Endodermal cell (in vitro differentiated cells): ENCODE results near the gene PTPRM. TPM values are rescaled to one million over a fixed set of nuclear protein-coding genes. Genes with fewer than 3 reads are reported as not detected.

Experiments used
- DNase-seq: peaks from one replicate; pipeline ENCODE4 v3.0.0-alpha.2; 2017
- H3K27ac ChIP-seq: 2 replicates; pipeline ENCODE4 v1.5.1; 2013; ENCODE audit warnings: mild to moderate bottlenecking, low read depth, low read length, moderate library complexity
- H3K27me3 ChIP-seq: 2 replicates; pipeline ENCODE4 v1.6.1; 2013; ENCODE audit warnings: mild to moderate bottlenecking, low read length, moderate library complexity; ENCODE audit not compliant: insufficient read depth, control insufficient read depth, poor library complexity, severe bottlenecking
- H3K36me3 ChIP-seq: 2 replicates; pipeline ENCODE4 v1.7.0; 2013; ENCODE audit warnings: mild to moderate bottlenecking, low read length, moderate library complexity; ENCODE audit not compliant: control insufficient read depth, insufficient read depth
- H3K4me1 ChIP-seq: one replicate; pipeline ENCODE4 v1.7.0; 2013; ENCODE audit warnings: low read length; ENCODE audit not compliant: control insufficient read depth, insufficient read depth
- H3K4me3 ChIP-seq: 2 replicates; pipeline ENCODE4 v1.5.1; 2013; ENCODE audit warnings: mild to moderate bottlenecking, low read length, moderate library complexity
- H3K9ac ChIP-seq: 2 replicates; pipeline ENCODE4 v1.6.1; 2013; ENCODE audit warnings: mild to moderate bottlenecking, low read length, moderate library complexity; ENCODE audit not compliant: poor library complexity, severe bottlenecking; ENCODE audit errors: extremely low read depth
- H3K9me3 ChIP-seq: 2 replicates; pipeline ENCODE4 v1.6.1; 2013; ENCODE audit warnings: mild to moderate bottlenecking, low read length, moderate library complexity; ENCODE audit not compliant: control insufficient read depth
- H3K27ac Mint-ChIP-seq: 2 replicates; pipeline ENCODE4 v1.8.0; 2020; ENCODE audit warnings: mixed read lengths
- H3K27me3 Mint-ChIP-seq: 2 replicates; pipeline ENCODE4 v1.8.0; 2021; ENCODE audit warnings: mild to moderate bottlenecking, mixed read lengths; ENCODE audit not compliant: insufficient read depth
- H3K36me3 Mint-ChIP-seq: 2 replicates; pipeline ENCODE4 v1.8.0; 2020; ENCODE audit warnings: low read depth, mixed read lengths
- H3K4me1 Mint-ChIP-seq: 2 replicates; pipeline ENCODE4 v1.8.0; 2020; ENCODE audit warnings: mixed read lengths
- H3K4me3 Mint-ChIP-seq: 2 replicates; pipeline ENCODE4 v1.8.0; 2020; ENCODE audit warnings: mild to moderate bottlenecking, moderate library complexity, mixed read lengths
- H3K9me3 Mint-ChIP-seq: 2 replicates; pipeline ENCODE4 v1.8.0; 2020; ENCODE audit warnings: mild to moderate bottlenecking, mixed read lengths
- CTCF ChIP-seq: fragments of 200-600 bp; sonication (generic); conservative IDR thresholded peaks from 2 replicates; pipeline ENCODE4 v1.5.0; 2021; ENCODE audit warnings: antibody characterized with exemption, mild to moderate bottlenecking
- WGBS, 2 experiments: methylation state at CpG; one replicate each; pipeline versions ENCODE4 v1.1.5 to v1.1.7; 2013; ENCODE audit warnings: missing lambda C conversion rate in 2 of 2, mixed read lengths in 1 of 2; ENCODE audit not compliant: insufficient coverage in 1 of 2, insufficient read length in 1 of 2; 5-methylcytosine and 5-hydroxymethylcytosine counted together
- total RNA-seq, 2 donors: library from RNA; stranded (reverse); fragmentation: NEBNext Ultra II Directional in 1 of 2; extraction: Animal tissue kit (Norgen Biotek cat#: 25700) in 1 of 2; gene quantifications; 2 replicates in 1 of 2; 3 replicates in 1 of 2; pipeline ENCODE4 v1.2.1, GENCODE V29; 2021

PTPRM gene
- total RNA-seq, 2 donors from 2014 or later, result 47.2 to 57.6 TPM

GRCh38 chr18:7678389-7678788 is 111.3 kb downstream of the PTPRM start:
- Histone ChIP-seq H3K9me3 (no peaks in the 10 kb centered on the region), H3K27me3 (no peaks in the 10 kb centered on the region), H3K9ac (no peak overlapping the region), H3K36me3 (no peaks in the 10 kb centered on the region), H3K4me3 (no peak overlapping the region), H3K4me1 (peaks cover 3% of the 10 kb centered on the region), H3K27ac (no peak overlapping the region)
- no peaks in the 10 kb centered on the region for H3K9me3 Mint-ChIP-seq
- WGBS, 2 experiments, result 92 to 100% methylated on average over 4 to 7 of the region's 8 CpGs
- no peaks in the 10 kb centered on the region for H3K36me3 Mint-ChIP-seq
- no peak for TF ChIP-seq CTCF
- H3K27ac Mint-ChIP-seq, result no peak overlapping the region
- no peak overlapping the region for H3K4me3 Mint-ChIP-seq
- H3K27me3 Mint-ChIP-seq, result no peaks in the 10 kb centered on the region
- H3K4me1 Mint-ChIP-seq, result peaks cover 20% of the 10 kb centered on the region
- no peak for DNase-seq

- H3K36me3 Mint-ChIP-seq, result no peaks in the 10 kb centered on the region
- 91 to 100% methylated on average over 1 to 4 of the region's 4 CpGs for WGBS, 2 experiments
- no peaks in the 10 kb centered on the region for H3K9me3 Mint-ChIP-seq
- H3K27ac Mint-ChIP-seq, result no peak overlapping the region
- no peak overlapping the region for H3K4me3 Mint-ChIP-seq
- H3K4me1 Mint-ChIP-seq, result peaks cover 24% of the 10 kb centered on the region
- peaks cover 7% of the 10 kb centered on the region for H3K4me1 ChIP-seq
- H3K4me3 ChIP-seq, result no peak overlapping the region
- DNase-seq, result no peak
- H3K9me3 ChIP-seq, result no peaks in the 10 kb centered on the region
- no peaks in the 10 kb centered on the region for H3K36me3 ChIP-seq
- H3K27me3 ChIP-seq, result no peaks in the 10 kb centered on the region
- H3K27ac ChIP-seq, result no peak overlapping the region
- H3K9ac ChIP-seq, result no peak overlapping the region
- H3K27me3 Mint-ChIP-seq, result no peaks in the 10 kb centered on the region
- TF ChIP-seq CTCF, result no peak
Measured at GRCh38 chr18:7678801-7679200, 111.7 kb downstream of the PTPRM start.

GRCh38 chr18:7681298-7681697 is 114.2 kb downstream of the PTPRM start:
- Histone ChIP-seq H3K4me1 (peaks cover 9% of the 10 kb centered on the region), H3K9me3 (no peaks in the 10 kb centered on the region), H3K4me3 (no peak overlapping the region), H3K36me3 (no peaks in the 10 kb centered on the region), H3K9ac (no peak overlapping the region), H3K27ac (no peak overlapping the region), H3K27me3 (no peaks in the 10 kb centered on the region)
- TF ChIP-seq CTCF, result no peak
- no peak overlapping the region for H3K27ac Mint-ChIP-seq
- 85 to 95% methylated on average over 3 of the region's 3 CpGs for WGBS, 2 experiments
- H3K4me3 Mint-ChIP-seq, result no peak overlapping the region
- H3K9me3 Mint-ChIP-seq, result no peaks in the 10 kb centered on the region
- peaks cover 45% of the 10 kb centered on the region for H3K4me1 Mint-ChIP-seq
- no peaks in the 10 kb centered on the region for H3K36me3 Mint-ChIP-seq
- DNase-seq, result no peak
- H3K27me3 Mint-ChIP-seq, result no peaks in the 10 kb centered on the region
